Measurements from ENCODE around the gene ACSBG1.
A peak's percentile ranks its signal among the peaks of the same experiment; 100 is the strongest.

Gene ACSBG1

GRCh38 chr15:78242128-78242527 lies 7.8 kb upstream of the ACSBG1 start:
- no peak overlapping the region for H3K4me3 ChIP-seq (ENCODE audit: low read depth, low read length)
- DNase-seq (ENCODE audit: low read depth, low spot score): no peak
- ChIA-PET CTCF (interaction anchor here (0.6 to 13.2 kb wide), 25 partner anchors 7 to 330 kb away, joined by 3 to 352 read pairs (median 18); partner anchors contain the start of genes CIB2 and DNAJA4), POLR2A (no interaction called here)
- TF ChIP-seq, protein P1, sequence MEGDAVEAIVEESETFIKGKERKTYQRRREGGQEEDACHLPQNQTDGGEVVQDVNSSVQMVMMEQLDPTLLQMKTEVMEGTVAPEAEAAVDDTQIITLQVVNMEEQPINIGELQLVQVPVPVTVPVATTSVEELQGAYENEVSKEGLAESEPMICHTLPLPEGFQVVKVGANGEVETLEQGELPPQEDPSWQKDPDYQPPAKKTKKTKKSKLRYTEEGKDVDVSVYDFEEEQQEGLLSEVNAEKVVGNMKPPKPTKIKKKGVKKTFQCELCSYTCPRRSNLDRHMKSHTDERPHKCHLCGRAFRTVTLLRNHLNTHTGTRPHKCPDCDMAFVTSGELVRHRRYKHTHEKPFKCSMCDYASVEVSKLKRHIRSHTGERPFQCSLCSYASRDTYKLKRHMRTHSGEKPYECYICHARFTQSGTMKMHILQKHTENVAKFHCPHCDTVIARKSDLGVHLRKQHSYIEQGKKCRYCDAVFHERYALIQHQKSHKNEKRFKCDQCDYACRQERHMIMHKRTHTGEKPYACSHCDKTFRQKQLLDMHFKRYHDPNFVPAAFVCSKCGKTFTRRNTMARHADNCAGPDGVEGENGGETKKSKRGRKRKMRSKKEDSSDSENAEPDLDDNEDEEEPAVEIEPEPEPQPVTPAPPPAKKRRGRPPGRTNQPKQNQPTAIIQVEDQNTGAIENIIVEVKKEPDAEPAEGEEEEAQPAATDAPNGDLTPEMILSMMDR (IDR thresholded peaks at IDR 0.05; ENCODE audit: insufficient read depth, low read length, missing control alignments): peak; percentile 61

- H3K4me3 ChIP-seq (ENCODE audit: low read depth, low read length): no peak overlapping the region
- POLR2A ChIA-PET: no interaction called here
- no peak for DNase-seq (ENCODE audit: low read depth, low spot score)
- TF ChIP-seq, protein P1 (IDR thresholded peaks at IDR 0.05; ENCODE audit: insufficient read depth, low read length, missing control alignments): peak; percentile 96
- CTCF ChIA-PET: interaction anchor here (0.7 to 13.2 kb wide), 41 partner anchors 8 to 286 kb away, joined by 3 to 352 read pairs (median 7); partner anchors contain the start of genes CIB2, DNAJA4, IDH3A and IREB2
Observed at GRCh38 chr15:78241017-78241416, 6.7 kb upstream of the ACSBG1 start.

- no peak overlapping the region for H3K4me3 ChIP-seq (ENCODE audit: low read depth, low read length)
- POLR2A ChIA-PET: no interaction called here
- CTCF ChIA-PET: interaction anchor here (0.7 to 13.2 kb wide), 39 partner anchors 8 to 329 kb away, joined by 3 to 352 read pairs (median 8); partner anchors contain the start of genes CIB2, DNAJA4 and IDH3A
- no peak for DNase-seq (ENCODE audit: low read depth, low spot score)
- TF ChIP-seq, protein P1 (IDR thresholded peaks at IDR 0.05; ENCODE audit: insufficient read depth, low read length, missing control alignments): no peak
Observed at GRCh38 chr15:78239811-78240210, 5.4 kb upstream of the ACSBG1 start.

DNA sequence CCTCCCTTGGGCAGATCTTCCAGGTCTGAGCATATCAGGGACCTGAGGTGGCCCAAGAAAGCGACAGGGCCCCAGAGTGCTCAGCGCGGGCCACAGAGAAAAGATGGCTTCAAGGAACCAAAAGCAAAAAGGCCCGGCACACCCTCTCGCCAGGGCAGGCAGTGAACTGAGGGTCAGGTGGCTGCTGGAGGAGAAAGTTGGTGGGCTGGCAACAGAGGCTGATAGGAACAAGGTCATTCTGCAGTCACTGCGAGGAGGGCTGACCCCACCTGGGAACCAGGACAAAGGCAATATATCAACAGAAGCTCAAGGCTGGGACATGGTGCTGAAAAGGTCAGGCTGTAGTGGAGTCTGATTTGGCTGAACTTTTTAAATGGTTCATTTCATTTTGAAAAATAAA lies 2.8 kb upstream of the ACSBG1 start:
- CTCF ChIA-PET: interaction anchor here (0.9 to 13.2 kb wide), 6 partner anchors 18 to 278 kb away, joined by 3 to 352 read pairs (median 5); partner anchors contain the start of gene CIB2
- DNase-seq (ENCODE audit: low read depth, low spot score): no peak
- H3K4me3 ChIP-seq (ENCODE audit: low read depth, low read length): no peak overlapping the region
- TF ChIP-seq, protein P1 (IDR thresholded peaks at IDR 0.05; ENCODE audit: insufficient read depth, low read length, missing control alignments): no peak
- POLR2A ChIA-PET: no interaction called here

- ChIA-PET CTCF (interaction anchor here (0.9 to 13.2 kb wide), 7 partner anchors 12 to 277 kb away, joined by 3 to 352 read pairs (median 4); partner anchors contain the start of gene CIB2), POLR2A (no interaction called here)
Observed at GRCh38 chr15:78236491-78236890, 2.1 kb upstream of the ACSBG1 start.

GRCh38 chr15:78233496-78233895 lies 869 bp downstream of the ACSBG1 start:
- ChIA-PET CTCF (interaction anchor here (13.2 kb wide), 1 partner anchor 123 kb away, joined by 352 read pairs; no protein-coding TSS in a partner anchor), POLR2A (no interaction called here)
- TF ChIP-seq, protein P1 (IDR thresholded peaks at IDR 0.05; ENCODE audit: insufficient read depth, low read length, missing control alignments): no peak
- no peak for DNase-seq (ENCODE audit: low read depth, low spot score)
- H3K4me3 ChIP-seq (ENCODE audit: low read depth, low read length): no peak overlapping the region

More at GRCh38 chr15:78236491-78236890, 2.1 kb upstream of the ACSBG1 start:
- no peak overlapping the region for H3K4me3 ChIP-seq (ENCODE audit: low read depth, low read length)
- TF ChIP-seq, protein P1 (IDR thresholded peaks at IDR 0.05; ENCODE audit: insufficient read depth, low read length, missing control alignments): no peak
- DNase-seq (ENCODE audit: low read depth, low spot score): no peak
